Measurements from ENCODE around the gene SVOP.
"Not testable (repeated sequence)": the region's sequence is repeated elsewhere in the genome, so short reads cannot be mapped to it uniquely, and the experiment has no call there.

SVOP gene

DNA sequence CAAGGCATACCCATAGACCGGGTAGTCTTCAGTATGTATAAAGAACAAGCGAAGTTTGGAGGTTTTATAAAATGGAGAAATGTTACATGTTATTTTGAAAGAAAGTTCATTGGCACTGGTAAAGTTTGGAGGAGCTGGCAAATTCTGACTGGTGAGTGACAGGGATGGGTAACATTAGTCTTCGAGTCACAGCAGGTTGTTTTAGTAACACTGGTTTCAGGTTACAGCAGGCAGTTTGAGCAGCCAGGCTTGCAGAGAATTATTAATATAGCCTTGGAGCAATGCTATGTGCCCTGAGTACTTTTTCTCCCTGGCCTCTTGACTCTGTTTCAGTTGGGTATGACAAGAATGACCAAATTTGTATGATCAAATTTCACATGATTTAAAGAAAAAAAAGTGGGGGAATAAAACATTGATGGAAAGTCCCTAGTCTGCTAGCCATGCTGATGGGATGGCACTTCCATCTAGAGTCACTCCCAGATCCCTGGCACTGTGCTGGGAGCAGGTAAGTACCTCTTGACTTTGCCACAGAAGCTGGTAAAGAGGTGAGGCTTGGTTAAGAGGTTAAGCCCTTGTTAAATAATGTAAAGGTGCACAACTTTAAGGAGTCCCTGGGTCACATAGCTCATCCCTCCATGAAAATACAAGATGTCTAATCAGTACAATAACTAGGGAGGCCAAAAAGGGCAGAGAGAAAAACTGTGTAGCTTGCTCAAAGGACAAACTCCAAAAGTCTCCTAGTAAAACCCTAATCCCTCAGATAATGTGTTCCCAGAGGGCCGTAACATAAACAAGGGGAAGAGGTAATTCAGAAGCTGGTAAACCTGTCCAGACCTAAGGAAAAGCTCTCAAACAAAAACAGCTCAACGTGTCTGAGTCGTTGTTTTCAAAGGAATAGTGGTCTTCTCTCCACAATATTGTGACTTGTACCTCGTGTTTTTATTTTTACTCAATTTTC is 12.7 kb upstream of the SVOP start:
- DNase-seq (ENCODE audit: insufficient read length, low spot score): no peak
- no peak for FAIRE-seq

DNA sequence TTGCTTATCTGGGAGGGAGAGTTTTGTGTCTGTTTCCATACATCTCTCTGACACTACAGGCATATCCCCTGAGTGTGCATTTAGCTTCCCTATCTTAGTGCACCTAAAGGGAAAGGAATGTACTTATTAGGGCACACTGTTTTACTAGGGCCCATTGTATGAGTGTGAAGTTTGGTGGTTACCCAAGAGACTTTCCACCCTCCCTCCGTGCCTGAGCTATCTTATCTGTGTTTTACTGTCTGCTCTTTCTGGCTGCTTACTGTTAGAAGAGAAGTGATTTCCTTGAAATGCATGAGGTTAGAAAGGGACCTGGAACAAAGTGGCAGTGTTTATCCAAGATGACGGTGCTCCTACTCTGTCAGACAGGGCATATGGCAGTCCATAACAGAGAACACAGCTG is 8.5 kb upstream of the SVOP start:
- FAIRE-seq: no peak
- DNase-seq (ENCODE audit: insufficient read length, low spot score): no peak

DNA sequence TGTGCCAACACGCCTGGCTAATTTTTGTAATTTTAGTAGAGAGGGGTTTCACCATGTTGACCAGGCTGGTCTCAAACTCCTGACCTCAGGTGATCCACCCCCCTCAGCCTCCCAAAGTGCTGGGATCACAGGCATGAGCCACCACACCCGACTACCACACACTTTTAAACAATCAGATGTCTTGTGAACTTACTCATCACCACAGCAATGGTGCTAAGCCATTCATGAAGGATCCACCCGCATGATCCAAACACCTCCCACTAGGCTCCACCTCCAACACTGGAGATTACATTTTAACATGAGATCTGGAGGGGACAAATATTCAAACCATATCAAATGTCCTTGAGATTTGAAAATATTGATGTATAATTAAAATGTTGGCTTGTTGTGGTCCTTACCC is 7.8 kb upstream of the SVOP start:
- not testable (repeated sequence) for DNase-seq (ENCODE audit: insufficient read length, low spot score); FAIRE-seq

DNA sequence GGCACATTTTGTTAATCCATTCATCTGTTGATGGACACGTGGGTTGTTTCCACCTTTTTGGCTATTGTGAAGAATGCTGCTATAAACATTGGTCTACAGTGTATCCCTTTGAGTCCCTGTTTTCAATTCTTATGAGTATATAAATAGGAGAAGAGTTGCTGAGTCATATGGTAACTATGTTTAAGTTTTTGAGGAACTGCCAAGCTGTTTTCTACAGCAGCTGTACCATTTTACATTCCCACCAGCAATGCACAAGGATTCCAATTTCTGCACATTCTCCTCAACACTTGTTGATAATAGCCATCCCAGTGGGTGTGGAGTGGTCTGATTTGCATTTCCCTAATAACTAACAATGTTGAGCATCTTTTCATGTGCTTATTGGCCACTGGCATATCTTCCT is 6.9 kb upstream of the SVOP start:
- FAIRE-seq (no peak), DNase-seq (ENCODE audit: insufficient read length, low spot score) (no peak)

DNA sequence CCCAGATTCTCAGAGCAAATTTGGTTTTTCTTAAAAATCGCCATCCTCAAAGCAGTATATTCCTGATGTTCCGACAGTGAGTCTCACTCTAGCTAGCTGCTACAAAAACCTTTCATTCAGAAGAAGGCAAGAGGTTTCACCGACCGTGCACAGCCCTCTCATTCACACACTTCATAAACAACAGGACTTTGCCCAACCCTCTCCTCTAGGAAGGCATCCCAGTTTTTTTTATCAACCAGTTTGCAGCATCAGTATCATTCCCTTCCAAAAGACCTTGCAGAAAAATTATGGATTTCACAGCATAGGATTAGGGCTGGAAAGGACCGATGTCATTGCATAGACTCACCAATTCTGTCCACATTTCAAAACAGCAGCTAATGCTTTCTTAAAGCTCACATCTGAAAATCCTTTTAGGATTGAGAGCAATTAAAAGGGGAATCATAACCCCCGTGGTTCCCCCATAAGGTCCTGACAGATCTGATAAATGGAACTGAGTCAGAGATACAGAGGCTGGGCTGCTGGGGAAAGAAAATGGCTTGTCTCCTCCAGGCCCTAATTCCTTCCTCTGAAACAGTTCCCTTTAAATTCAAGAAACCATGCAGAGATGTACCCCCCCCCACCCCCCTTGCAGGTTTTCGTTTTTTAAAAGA is 597 bp downstream of the SVOP start:
- DNase-seq (ENCODE audit: insufficient read length, low spot score): no peak
- FAIRE-seq: no peak

DNA sequence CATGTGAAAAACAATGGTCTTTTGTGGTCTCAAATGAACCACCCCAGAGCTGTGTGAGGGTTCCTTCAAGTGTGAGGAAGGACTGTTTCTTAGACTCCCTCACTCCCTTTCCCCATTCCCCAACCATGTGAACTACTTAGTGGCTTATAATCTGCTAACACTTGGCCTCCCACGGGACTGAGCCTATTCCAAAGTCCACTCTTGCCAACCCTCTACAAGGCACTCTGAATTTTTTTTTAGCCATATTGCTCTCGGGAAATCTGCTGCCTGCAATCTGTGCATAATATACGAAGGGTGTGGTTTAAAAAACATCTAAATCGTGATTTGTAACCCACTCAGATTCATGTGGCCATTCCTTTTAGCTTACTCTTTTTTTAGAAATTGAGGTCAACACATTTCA is 2.6 kb downstream of the SVOP start:
- no peak for DNase-seq (ENCODE audit: insufficient read length, low spot score)
- no peak for FAIRE-seq

DNA sequence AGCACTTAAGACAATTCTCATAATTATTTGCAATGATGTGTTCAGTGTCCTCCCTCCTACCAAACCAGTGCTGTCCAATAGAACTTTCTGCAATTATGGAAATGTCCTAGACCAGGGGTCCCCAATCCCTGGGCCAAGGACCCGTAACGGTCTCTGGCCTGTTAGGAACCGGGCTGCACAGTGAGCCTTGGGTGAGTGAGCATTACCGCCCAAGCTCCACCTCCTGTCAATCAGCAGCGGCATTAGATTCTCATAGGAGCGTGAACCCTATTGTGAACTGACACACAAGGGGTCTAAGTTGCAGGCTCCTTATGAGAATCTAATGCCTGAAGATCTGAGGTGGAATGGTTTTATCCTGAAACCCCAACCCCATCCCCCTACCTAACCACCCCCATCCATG is 3.9 kb downstream of the SVOP start:
- DNase-seq (ENCODE audit: insufficient read length, low spot score) (no peak), FAIRE-seq (no peak)

DNA sequence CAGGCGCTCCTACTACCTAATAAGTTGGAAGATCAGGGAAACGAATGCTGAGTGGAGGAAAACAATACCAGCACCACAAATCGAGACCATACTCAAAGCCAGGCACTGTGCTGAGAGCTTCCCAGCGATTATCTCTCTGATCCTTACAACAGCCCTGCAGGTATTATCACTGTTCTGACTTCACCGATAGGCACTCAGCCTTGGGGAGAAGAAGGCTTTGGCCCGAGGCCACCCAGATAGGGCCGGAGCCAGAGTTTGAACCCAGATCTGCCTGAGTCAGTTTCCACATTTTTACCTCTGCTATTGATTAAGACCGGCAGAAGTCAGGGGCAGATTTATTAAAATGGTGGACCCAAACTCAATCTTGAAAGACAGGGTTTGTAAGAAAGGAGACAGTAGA is 4.9 kb downstream of the SVOP start:
- FAIRE-seq: no peak
- no peak for DNase-seq (ENCODE audit: insufficient read length, low spot score)

DNA sequence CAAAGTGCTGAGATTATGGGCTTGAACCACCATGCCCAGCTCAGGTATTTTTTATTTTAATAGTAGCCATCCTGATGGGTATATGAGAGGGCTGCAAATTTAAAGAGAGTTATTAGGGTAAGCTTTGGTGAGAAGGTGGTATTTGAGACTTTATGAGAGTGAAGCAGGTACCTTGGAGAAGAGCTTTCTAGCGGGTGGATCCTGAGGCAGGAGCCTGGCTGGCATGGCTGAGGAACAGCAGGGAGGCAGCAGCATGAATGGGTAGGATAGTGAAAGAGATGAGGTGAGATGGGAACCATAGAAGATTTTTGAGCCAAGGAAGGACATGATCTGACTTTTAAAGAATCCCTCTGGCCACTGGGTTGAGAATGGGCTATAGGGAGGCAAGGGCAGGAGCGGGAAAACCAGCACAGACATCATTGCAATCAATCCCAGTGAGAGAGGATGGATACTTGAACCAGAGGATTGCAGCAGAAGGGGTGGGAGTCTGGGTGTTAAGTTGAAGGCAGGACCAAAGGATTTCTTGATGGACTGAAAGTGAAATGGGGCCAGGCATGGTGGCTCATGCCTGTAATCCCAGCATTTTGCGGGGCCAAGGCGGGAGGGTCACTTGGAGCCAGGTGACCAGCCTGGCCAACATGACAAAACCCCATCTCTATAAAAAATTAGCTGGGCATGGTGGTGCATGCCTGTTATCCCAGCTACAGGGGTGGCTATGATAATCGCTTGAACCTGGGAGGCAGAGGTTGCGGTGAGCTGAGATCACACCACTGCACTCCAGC is 5.7 kb downstream of the SVOP start:
- no peak for DNase-seq (ENCODE audit: insufficient read length, low spot score)

DNA sequence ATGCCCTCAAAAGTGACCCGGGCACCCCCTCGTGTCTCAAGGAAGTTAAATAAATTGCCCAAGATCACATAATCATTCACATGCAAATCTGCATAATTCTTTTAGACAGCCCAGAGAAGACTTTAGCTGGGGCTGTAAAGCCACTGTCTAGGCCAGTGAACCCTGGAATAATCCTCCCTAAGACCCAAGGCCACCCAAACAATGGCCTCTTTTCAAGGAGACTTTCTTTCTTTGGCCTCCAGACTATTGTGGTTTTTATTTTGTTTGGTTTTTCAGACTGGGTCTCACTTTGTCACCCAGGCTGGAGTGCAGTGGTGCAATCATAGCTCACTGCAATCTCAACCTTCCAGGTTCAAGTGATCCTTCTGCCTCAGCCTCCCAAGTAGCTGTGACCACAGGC is 10.6 kb downstream of the SVOP start:
- FAIRE-seq: no peak
- no peak for DNase-seq (ENCODE audit: insufficient read length, low spot score)

More for the DNA sequence above, 5.7 kb downstream of the SVOP start:
- no peak for FAIRE-seq

DNA sequence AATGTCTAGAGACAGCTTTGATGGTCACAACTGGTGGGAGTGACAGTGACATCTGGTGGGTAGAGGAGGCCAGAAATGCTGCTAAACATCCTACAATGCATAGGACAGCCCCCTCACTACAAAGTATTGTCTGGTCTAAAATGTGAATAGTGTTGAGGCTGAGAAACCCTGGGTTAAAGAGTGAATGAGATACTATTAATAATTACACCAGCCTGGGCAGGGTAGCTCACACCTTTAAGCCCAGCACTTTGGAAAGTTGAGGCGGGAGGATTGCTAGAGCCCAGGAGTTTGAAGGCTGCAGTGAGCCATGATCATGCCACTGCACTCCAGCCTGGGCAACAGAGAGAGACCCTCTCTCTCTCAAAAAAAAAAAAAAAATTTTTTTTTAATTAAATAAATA is 11.1 kb downstream of the SVOP start:
- FAIRE-seq (no peak), DNase-seq (ENCODE audit: insufficient read length, low spot score) (no peak)

DNA sequence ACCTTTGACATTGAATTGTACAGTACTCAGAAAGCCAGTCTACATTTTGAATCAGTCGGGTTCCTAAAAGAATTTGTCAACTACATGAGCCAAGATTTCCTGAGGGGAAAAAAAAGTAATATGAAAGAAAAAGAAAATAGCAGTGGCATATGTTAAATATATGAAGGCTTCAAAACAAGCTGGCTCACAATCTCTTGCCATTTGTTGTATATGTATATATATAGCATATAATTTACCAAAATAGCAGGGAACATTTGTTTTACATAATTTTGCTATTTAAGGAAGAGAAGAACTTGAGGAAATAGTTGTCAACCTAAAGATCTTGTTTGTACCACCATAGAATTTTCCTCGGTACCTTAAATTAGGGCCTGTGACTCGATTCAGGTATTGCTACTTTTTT is 16.9 kb downstream of the SVOP start:
- FAIRE-seq: no peak

DNA sequence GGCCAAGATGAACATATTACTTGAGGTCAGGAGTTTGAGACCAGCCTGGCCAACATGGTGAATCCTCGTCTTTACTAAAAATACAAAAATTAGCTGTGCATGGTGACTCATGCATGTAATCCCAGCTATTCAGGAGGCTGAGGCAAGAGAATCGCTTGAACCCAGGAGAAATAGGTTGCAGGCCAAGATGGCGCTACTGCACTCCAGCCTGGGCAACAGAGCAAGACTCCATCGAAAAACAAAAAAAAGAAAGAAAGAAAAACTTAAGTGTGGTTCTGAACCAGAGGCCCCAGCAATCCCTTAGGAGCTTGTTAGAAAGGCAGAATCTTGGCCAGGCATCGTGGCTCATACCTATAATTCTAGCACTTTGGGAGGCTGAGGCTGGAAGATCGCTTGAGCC is 24.5 kb downstream of the SVOP start:
- no peak for FAIRE-seq
- no peak for DNase-seq (ENCODE audit: insufficient read length, low spot score)

More for the DNA sequence above, 16.9 kb downstream of the SVOP start:
- no peak for DNase-seq (ENCODE audit: insufficient read length, low spot score)

DNA sequence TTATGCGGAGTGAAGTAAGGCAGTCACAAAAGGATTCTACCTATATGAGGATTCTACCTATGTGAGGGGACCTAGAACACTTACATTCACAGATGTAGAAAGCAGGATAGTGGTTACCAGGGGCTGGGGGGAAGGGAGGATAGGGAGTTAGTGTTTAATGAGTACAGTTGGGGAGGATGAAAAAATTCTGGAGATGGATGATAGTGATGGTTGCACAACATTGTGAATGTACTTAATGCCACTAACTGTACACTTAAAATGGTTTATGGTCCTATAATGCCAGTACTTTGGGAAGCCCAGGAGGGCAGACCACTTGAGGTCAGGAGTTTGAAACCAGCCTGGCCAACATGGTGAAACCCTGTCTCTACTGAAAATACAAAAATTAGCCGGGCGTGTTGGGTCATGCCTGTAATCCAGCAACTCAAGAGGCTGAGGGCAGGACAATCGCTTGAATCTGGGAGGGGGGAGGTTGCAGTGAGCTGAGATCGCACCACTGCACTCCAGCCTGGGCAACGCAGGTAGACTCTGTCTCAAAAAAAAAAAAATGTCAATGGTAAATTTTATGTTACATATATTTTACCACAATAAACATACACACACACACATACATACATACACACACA is 25.4 kb downstream of the SVOP start:
- no peak for FAIRE-seq
- DNase-seq (ENCODE audit: insufficient read length, low spot score): no peak

DNA sequence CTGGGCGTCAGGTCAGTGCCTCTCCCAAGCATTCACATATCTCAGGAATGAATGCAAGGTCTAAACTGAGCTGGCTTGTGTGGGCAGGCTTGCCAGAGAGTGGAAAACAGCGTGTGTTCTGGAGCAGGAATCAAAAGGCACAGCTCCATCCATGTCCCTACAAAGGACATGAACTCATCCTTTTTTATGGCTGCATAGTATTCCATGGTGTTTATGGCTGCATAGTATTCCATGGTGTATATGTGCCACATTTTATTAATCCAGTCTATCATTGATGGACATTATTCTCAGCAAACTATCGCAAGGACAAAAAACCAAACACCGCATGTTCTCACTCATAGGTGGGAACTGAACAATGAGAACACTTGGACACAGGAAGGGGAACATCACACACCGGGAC is 30.8 kb downstream of the SVOP start:
- not testable (repeated sequence) for FAIRE-seq; DNase-seq (ENCODE audit: insufficient read length, low spot score)

DNA sequence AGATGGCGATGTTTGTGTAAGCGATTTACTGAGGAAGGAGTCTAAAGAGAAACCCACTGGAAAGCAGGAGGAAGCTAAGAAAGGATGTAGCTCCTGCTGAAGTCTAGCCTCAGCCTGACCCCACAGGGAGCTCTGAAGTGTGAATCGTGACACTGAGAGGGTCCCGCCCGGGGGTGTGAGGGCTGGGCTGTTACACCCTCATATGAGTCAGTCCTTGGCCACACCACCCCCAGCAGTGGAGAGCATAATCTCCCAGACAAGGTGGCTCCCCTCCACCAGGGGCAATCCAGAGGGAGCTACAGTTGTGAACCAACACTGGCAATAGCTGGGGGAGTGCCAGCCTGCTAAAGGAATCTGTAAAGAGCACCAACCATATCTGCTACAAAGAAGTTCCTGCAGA is 31.5 kb downstream of the SVOP start:
- DNase-seq (ENCODE audit: insufficient read length, low spot score) (peak; percentile 40), FAIRE-seq (no peak)

DNA sequence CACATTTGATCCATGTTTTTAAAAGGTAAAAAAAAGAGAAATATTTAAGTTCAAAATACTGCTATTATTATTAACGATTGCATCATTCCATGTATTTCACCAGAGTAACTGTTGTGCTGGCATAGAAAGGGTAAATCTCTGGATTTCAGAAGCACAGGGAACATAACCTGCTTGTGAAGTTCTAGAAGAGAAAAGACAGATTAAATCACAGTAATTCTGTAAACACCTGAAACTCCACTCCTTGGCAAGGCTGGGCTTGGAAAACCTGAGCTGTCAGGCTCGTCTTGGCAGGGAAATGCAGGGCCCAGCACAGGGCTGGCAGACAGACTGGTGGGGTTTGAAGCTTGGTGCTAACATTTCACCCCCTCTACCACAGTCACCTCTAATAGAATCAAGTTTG is 35.1 kb downstream of the SVOP start:
- DNase-seq (ENCODE audit: insufficient read length, low spot score) (no peak), FAIRE-seq (no peak)

DNA sequence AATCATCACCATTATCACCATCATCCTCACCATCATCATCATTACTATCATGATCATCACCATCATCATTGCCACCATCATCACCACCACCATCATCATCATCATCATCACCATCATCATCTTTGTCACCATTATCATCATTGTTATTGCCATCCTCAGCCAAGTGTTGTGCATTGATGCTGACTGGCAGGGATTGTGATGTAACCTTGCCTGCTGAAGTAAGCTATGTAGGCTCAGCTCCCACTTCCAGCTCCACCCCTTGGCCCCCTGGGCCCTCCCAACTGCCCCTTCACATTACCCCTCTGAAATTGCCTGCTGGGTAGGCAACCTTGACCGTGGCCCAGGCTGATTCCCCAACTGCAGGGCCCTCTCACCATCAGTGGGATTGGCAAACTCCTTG is 37.6 kb downstream of the SVOP start:
- FAIRE-seq (no peak), DNase-seq (ENCODE audit: insufficient read length, low spot score) (no peak)

DNA sequence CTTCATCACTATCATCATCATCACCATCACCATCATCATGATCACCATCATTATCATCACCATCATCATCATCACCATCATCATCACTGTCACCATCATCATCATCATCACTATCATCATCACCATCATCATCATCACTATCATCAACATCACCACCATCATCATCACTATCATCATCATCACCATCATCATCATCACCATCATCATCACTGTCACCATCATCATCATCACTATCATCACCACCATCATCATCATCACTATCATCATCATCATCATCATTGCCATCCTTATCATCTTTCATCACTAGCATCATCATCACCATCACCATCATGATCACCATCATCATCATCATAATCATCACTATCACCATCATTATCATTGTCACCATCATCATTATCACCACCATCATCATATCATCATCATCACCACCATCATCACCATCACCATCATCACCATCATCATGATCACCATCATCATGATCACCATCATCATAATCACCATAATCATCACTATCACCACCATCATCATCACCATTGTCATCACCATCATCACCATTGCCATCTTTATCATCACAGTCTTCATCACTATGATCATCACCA is 38.1 kb downstream of the SVOP start:
- no peak for DNase-seq (ENCODE audit: insufficient read length, low spot score)

DNA sequence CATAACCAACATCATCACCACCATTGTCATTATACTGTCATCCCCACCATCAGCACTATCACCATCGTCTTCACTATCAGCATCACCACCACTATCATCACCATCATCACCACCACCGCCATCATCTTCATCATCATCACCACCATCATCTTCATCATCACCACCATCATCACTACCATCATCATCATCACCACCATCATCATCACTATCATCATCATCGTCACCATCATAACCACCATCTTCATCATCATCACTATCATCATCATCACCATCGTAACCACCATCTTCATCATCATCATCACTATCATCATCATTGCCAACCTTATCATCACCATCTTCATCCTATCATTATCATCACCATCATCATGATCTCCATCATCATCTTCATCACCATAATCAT is 39.0 kb downstream of the SVOP start:
- DNase-seq (ENCODE audit: insufficient read length, low spot score) (no peak), FAIRE-seq (no peak)

More for the DNA sequence above, 38.1 kb downstream of the SVOP start:
- no peak for FAIRE-seq

Data from HTR-8/SVneo (cell line).